Esophagus squamous epithelium (tissue), 4 donors: ENCODE data around the gene CHMP4A.

Source experiments
- POLR2A ChIP-seq, 4 donors: fragments of 450-650 bp; IDR thresholded peaks; one replicate each; pipeline ENCODE4 v1.6.1; 2017; ENCODE audit warnings: antibody characterized with exemption in 4 of 4, mild to moderate bottlenecking in 4 of 4, moderate library complexity in 3 of 4
- TF ChIP-seq, protein P1 (sequence below), 6 experiments: fragments of 450-650 bp in 4 of 6; fragments of 200-600 bp in 2 of 6; sonication (generic) in 2 of 6; IDR thresholded peaks; one replicate each; pipeline ENCODE4 v1.5.1; 2016 to 2019; ENCODE audit warnings: antibody characterized with exemption in 6 of 6, mild to moderate bottlenecking in 4 of 6, moderate library complexity in 4 of 6

GRCh38 chr14:24259282-24260025 lies 46.2 kb upstream of the CHMP4A start:
- TF ChIP-seq, protein P1, sequence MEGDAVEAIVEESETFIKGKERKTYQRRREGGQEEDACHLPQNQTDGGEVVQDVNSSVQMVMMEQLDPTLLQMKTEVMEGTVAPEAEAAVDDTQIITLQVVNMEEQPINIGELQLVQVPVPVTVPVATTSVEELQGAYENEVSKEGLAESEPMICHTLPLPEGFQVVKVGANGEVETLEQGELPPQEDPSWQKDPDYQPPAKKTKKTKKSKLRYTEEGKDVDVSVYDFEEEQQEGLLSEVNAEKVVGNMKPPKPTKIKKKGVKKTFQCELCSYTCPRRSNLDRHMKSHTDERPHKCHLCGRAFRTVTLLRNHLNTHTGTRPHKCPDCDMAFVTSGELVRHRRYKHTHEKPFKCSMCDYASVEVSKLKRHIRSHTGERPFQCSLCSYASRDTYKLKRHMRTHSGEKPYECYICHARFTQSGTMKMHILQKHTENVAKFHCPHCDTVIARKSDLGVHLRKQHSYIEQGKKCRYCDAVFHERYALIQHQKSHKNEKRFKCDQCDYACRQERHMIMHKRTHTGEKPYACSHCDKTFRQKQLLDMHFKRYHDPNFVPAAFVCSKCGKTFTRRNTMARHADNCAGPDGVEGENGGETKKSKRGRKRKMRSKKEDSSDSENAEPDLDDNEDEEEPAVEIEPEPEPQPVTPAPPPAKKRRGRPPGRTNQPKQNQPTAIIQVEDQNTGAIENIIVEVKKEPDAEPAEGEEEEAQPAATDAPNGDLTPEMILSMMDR (IDR thresholded peaks at IDR 0.05): no peak
- TF ChIP-seq POLR2A (IDR thresholded peaks at IDR 0.05): no peak
